Smooth muscle cell (in vitro differentiated cells): ENCODE measurements around the gene UBE2I. TPM values are rescaled to one million over a fixed set of nuclear protein-coding genes. Genes with fewer than 3 reads are reported as not detected.

Experiments used
- DNase-seq: peaks from one replicate; lab custom pipeline; 2025; ENCODE audit not compliant: unreplicated experiment; lab: John Stamatoyannopoulos, UW
- H2AFZ ChIP-seq: fragments of 200-600 bp; sonication (generic); 2 replicates; pipeline ENCODE4 v1.6.0; 2016; ENCODE audit warnings: antibody characterized with exemption, low read depth, mild to moderate bottlenecking
- H3F3A ChIP-seq: fragments of 200-600 bp; sonication (generic); 2 replicates; pipeline ENCODE4 v1.6.0; 2017; ENCODE audit warnings: antibody characterized with exemption, low read depth
- H3K27ac ChIP-seq: fragments of 200-600 bp; sonication (generic); 2 replicates; pipeline ENCODE4 v1.5.1; 2016; ENCODE audit warnings: low read depth, mild to moderate bottlenecking
- H3K27me3 ChIP-seq: fragments of 200-600 bp; sonication (generic); 2 replicates; pipeline ENCODE4 v1.6.1; 2016; ENCODE audit warnings: low read depth, mild to moderate bottlenecking
- H3K36me3 ChIP-seq: fragments of 200-600 bp; sonication (generic); 2 replicates; pipeline ENCODE4 v1.5.1; 2016; ENCODE audit warnings: low read depth
- H3K4me1 ChIP-seq: fragments of 200-600 bp; sonication (generic); 2 replicates; pipeline ENCODE4 v1.5.1; 2016; ENCODE audit warnings: low read depth
- H3K4me2 ChIP-seq: fragments of 200-600 bp; sonication (generic); 2 replicates; pipeline ENCODE4 v1.6.0; 2016; ENCODE audit warnings: mild to moderate bottlenecking
- H3K4me3 ChIP-seq: fragments of 200-600 bp; sonication (generic); 2 replicates; pipeline ENCODE4 v1.5.1; 2016; ENCODE audit warnings: mild to moderate bottlenecking
- H3K79me2 ChIP-seq: fragments of 200-600 bp; sonication (generic); 2 replicates; pipeline ENCODE4 v1.6.0; 2016; ENCODE audit warnings: low read depth, mild to moderate bottlenecking
- H3K9ac ChIP-seq: fragments of 200-600 bp; sonication (generic); 2 replicates; pipeline ENCODE4 v1.6.0; 2016; ENCODE audit warnings: low read depth
- H3K9me3 ChIP-seq: fragments of 200-600 bp; sonication (generic); replicated peaks from 2 replicates; pipeline ENCODE4 v1.5.1; 2016; ENCODE audit warnings: low read depth
- H4K20me1 ChIP-seq: fragments of 200-600 bp; sonication (generic); 2 replicates; pipeline ENCODE4 v1.6.0; 2016; ENCODE audit warnings: low read depth
- CTCF ChIP-seq: fragments of 200-600 bp; sonication (generic); IDR thresholded peaks from 2 replicates; pipeline ENCODE4 v1.5.1; 2017; ENCODE audit warnings: borderline replicate concordance, mild to moderate bottlenecking, antibody characterized with exemption; ENCODE audit not compliant: insufficient read depth, poor library complexity, severe bottlenecking
- WGBS: methylation state at CpG from one replicate; pipeline ENCODE4 v1.1.7; 2016; ENCODE audit warnings: low lambda C conversion rate; 5-methylcytosine and 5-hydroxymethylcytosine counted together
- polyA plus RNA-seq: library from polyadenylated mRNA; unstranded; fragments of >200 nt; fragmentation: Nextera tagmentation; extraction: Ambion mirVana; gene quantifications from 2 replicates; pipeline ENCODE4 v1.2.1, GENCODE V29; 2016
- total RNA-seq: library from RNA; depleted of rRNA; stranded (reverse); fragments of >200 nt; gene quantifications from 2 replicates; pipeline ENCODE4 v1.2.3, GENCODE V29; 2014

UBE2I gene
- total and polyA plus RNA-seq, 2 experiments from 2014 or later = 95.9 to 169 TPM

GRCh38 chr16:1279945-1280589, 29.4 kb upstream of the UBE2I start:
- Histone ChIP-seq H3K4me1 (peaks cover 5% of the 10 kb centered on the region), H3K4me2 (no peak overlapping the region), H3K9ac (no peak overlapping the region), H3F3A (no peaks in the 10 kb centered on the region), H3K36me3 (no peaks in the 10 kb centered on the region), H3K27ac (no peak overlapping the region), H3K79me2 (no peaks in the 10 kb centered on the region), H4K20me1 (no peaks in the 10 kb centered on the region), H2AFZ (no peak overlapping the region), H3K27me3 (no peaks in the 10 kb centered on the region), H3K4me3 (no peak overlapping the region), H3K9me3 (no peaks in the 10 kb centered on the region)
- 94% methylated on average over 28 of the region's 29 CpGs for WGBS
- TF ChIP-seq CTCF = no peak
- DNase-seq = no peak

- Histone ChIP-seq H3K4me1 (peaks cover 5% of the 10 kb centered on the region), H3K9ac (no peak overlapping the region), H3K4me2 (no peak overlapping the region), H3K36me3 (no peaks in the 10 kb centered on the region), H3K4me3 (no peak overlapping the region), H3F3A (no peaks in the 10 kb centered on the region), H3K27ac (no peak overlapping the region), H3K9me3 (no peaks in the 10 kb centered on the region), H3K79me2 (no peaks in the 10 kb centered on the region), H2AFZ (no peak overlapping the region), H4K20me1 (no peaks in the 10 kb centered on the region), H3K27me3 (no peaks in the 10 kb centered on the region)
- 87% methylated on average over 8 of the region's 8 CpGs for WGBS
- no peak for DNase-seq
- TF ChIP-seq CTCF = no peak
Observed at GRCh38 chr16:1280783-1281182, 28.7 kb upstream of the UBE2I start.

- DNase-seq = no peak
- Histone ChIP-seq H3F3A (no peaks in the 10 kb centered on the region), H3K36me3 (no peaks in the 10 kb centered on the region), H3K4me1 (peaks cover 5% of the 10 kb centered on the region), H3K79me2 (no peaks in the 10 kb centered on the region), H3K27me3 (no peaks in the 10 kb centered on the region), H2AFZ (no peak overlapping the region), H3K9ac (no peak overlapping the region), H3K27ac (no peak overlapping the region), H4K20me1 (no peaks in the 10 kb centered on the region), H3K4me3 (no peak overlapping the region), H3K4me2 (no peak overlapping the region), H3K9me3 (no peaks in the 10 kb centered on the region)
- 94% methylated on average over 16 of the region's 16 CpGs for whole genome bisulfite sequencing
- TF ChIP-seq CTCF = no peak
Observed at GRCh38 chr16:1281517-1281916, 27.9 kb upstream of the UBE2I start.
